Activated CD4-positive, alpha-beta T cell treated with anti-CD3 and anti-CD28 coated beads, Interleukin-10, Interleukin-2, amounts not matched to agents 100 ng/mL and 50 ng/mL, durations not matched to agents 16 hours and 8 hours (primary cell): ENCODE results near the gene GPM6B.

Source experiments
- DNase-seq: peaks from one replicate; pipeline ENCODE4 v3.0.0-alpha.2; 2020

The GPM6B gene

DNA sequence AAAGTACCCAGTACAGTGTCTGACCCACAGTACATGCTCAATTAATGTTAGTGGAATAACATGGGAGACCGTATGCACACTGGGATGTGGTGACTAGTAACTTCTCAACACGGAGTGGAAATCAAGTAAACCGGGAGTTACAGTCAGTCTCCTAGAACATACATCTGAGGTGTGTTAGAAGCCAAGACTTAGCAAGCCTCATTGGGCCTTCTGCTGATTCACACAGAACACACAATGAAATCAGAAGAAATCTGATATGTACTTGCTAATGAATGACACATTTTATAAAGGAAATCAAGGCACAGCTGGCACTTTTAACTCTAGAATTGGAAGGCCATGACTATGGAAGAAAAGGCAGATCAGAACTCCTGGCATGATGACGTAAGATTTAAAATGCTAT is 95.5 kb downstream of the GPM6B start:
- no peak for DNase-seq
